Measurements from ENCODE around the gene ARHGAP8.
"Not testable (repeated sequence)": the region's sequence is repeated elsewhere in the genome, so short reads cannot be mapped to it uniquely, and the experiment has no call there.

ARHGAP8 gene

GRCh38 chr22:44739666-44740065, 12.7 kb upstream of the ARHGAP8 start:
- WGBS, result 59% methylated on average over 10 of the region's 10 CpGs
- not testable (repeated sequence) for H3K79me1 ChIP-seq (replicated peaks; ENCODE audit: low read length, poor library complexity, severe bottlenecking); DNase-seq; H2BK12ac ChIP-seq (ENCODE audit: low read length in 2 of 2); H3K14ac ChIP-seq (ENCODE audit: low read length in 2 of 2); H2BK5ac ChIP-seq (ENCODE audit: low read depth, low read length, poor library complexity, severe bottlenecking); H2BK120ac ChIP-seq (ENCODE audit: low read depth, low read length); H2BK15ac ChIP-seq (ENCODE audit: low read depth, poor library complexity, severe bottlenecking); H3K4me2 ChIP-seq (ENCODE audit: low read length, poor library complexity, severe bottlenecking); H4K91ac ChIP-seq (ENCODE audit: low read length); H3K9ac ChIP-seq (ENCODE audit: low read length); H3K9me3 ChIP-seq (ENCODE audit: control insufficient read depth, low read length); H3K4ac ChIP-seq (ENCODE audit: low read depth in 1 of 2, low read length in 2 of 2); H3K36me3 ChIP-seq (ENCODE audit: control insufficient read depth in 1 of 2, insufficient read depth in 2 of 2, low read depth in 1 of 2, low read length in 2 of 2); H2AK5ac ChIP-seq (ENCODE audit: low read length, severe bottlenecking); H3K18ac ChIP-seq (ENCODE audit: low read depth in 1 of 2, low read length in 2 of 2); H4K8ac ChIP-seq (ENCODE audit: low read length); H2AFZ ChIP-seq (ENCODE audit: low read depth, low read length); H3K23ac ChIP-seq (ENCODE audit: low read length in 2 of 2); H3K4me3 ChIP-seq (ENCODE audit: insufficient read depth in 1 of 2, low read depth in 1 of 2, low read length in 2 of 2); H3K27ac ChIP-seq (ENCODE audit: low read length, poor library complexity, severe bottlenecking)
- Histone ChIP-seq H3K27me3 (ENCODE audit: control insufficient read depth in 1 of 2, insufficient read depth in 1 of 2, low read length in 2 of 2) (peaks cover 16 to 62% of the 10 kb centered on the region in 2 experiments), H3K4me1 (ENCODE audit: control insufficient read depth, insufficient read depth, low read depth, low read length) (peaks cover 46% of the 10 kb centered on the region)

- peaks cover 16 to 68% of the 10 kb centered on the region in 2 experiments for H3K27me3 ChIP-seq (ENCODE audit: control insufficient read depth in 1 of 2, insufficient read depth in 1 of 2, low read length in 2 of 2)
- H3K23ac ChIP-seq (ENCODE audit: low read length in 2 of 2), result no peak overlapping the region
- no peak overlapping the region for H3K18ac ChIP-seq (ENCODE audit: low read depth in 1 of 2, low read length in 2 of 2)
- no peak overlapping the region for H3K9ac ChIP-seq (ENCODE audit: low read length)
- no peak for DNase-seq
- no peak overlapping the region for H3K14ac ChIP-seq (ENCODE audit: low read length in 2 of 2)
- no peak overlapping the region for H3K4me2 ChIP-seq (ENCODE audit: low read length, poor library complexity, severe bottlenecking)
- peak overlapping the region; percentile 51 for H2AK5ac ChIP-seq (ENCODE audit: low read length, severe bottlenecking)
- no peak overlapping the region for H2BK5ac ChIP-seq (ENCODE audit: low read depth, low read length, poor library complexity, severe bottlenecking)
- 76% methylated on average over 17 of the region's 17 CpGs for WGBS
- H3K36me3 ChIP-seq (ENCODE audit: control insufficient read depth in 1 of 2, insufficient read depth in 2 of 2, low read depth in 1 of 2, low read length in 2 of 2), result no peaks in the 10 kb centered on the region
- no peak overlapping the region for H3K4ac ChIP-seq (ENCODE audit: low read depth in 1 of 2, low read length in 2 of 2)
- H4K8ac ChIP-seq (ENCODE audit: low read length), result no peak overlapping the region
- no peak overlapping the region for H2BK12ac ChIP-seq (ENCODE audit: low read length in 2 of 2)
- H2BK15ac ChIP-seq (ENCODE audit: low read depth, poor library complexity, severe bottlenecking), result no peak overlapping the region
- H2BK120ac ChIP-seq (ENCODE audit: low read depth, low read length), result no peak overlapping the region
- no peaks in the 10 kb centered on the region for H3K9me3 ChIP-seq (ENCODE audit: control insufficient read depth, low read length)
- peaks cover 52% of the 10 kb centered on the region for H3K4me1 ChIP-seq (ENCODE audit: control insufficient read depth, insufficient read depth, low read depth, low read length)
- no peak overlapping the region for H3K4me3 ChIP-seq (ENCODE audit: insufficient read depth in 1 of 2, low read depth in 1 of 2, low read length in 2 of 2)
- no peak overlapping the region for H3K27ac ChIP-seq (ENCODE audit: low read length, poor library complexity, severe bottlenecking)
- H4K91ac ChIP-seq (ENCODE audit: low read length), result no peak overlapping the region
- no peak overlapping the region for H2AFZ ChIP-seq (ENCODE audit: low read depth, low read length)
- H3K79me1 ChIP-seq (replicated peaks; ENCODE audit: low read length, poor library complexity, severe bottlenecking), result peaks cover 2% of the 10 kb centered on the region
Measured at GRCh38 chr22:44740307-44740706, 12.1 kb upstream of the ARHGAP8 start.

- Histone ChIP-seq H3K14ac (ENCODE audit: low read length in 2 of 2) (no peak overlapping the region), H3K23ac (ENCODE audit: low read length in 2 of 2) (no peak overlapping the region), H2AFZ (ENCODE audit: low read depth, low read length) (no peak overlapping the region), H3K79me1 (replicated peaks; ENCODE audit: low read length, poor library complexity, severe bottlenecking) (no peaks in the 10 kb centered on the region), H4K8ac (ENCODE audit: low read length) (no peak overlapping the region), H2BK120ac (ENCODE audit: low read depth, low read length) (no peak overlapping the region), H4K91ac (ENCODE audit: low read length) (no peak overlapping the region), H3K4me2 (ENCODE audit: low read length, poor library complexity, severe bottlenecking) (no peak overlapping the region), H2BK12ac (ENCODE audit: low read length in 2 of 2) (no peak overlapping the region), H3K18ac (ENCODE audit: low read depth in 1 of 2, low read length in 2 of 2) (no peak overlapping the region), H2BK5ac (ENCODE audit: low read depth, low read length, poor library complexity, severe bottlenecking) (no peak overlapping the region), H2BK15ac (ENCODE audit: low read depth, poor library complexity, severe bottlenecking) (no peak overlapping the region), H3K4ac (ENCODE audit: low read depth in 1 of 2, low read length in 2 of 2) (no peak overlapping the region), H3K36me3 (ENCODE audit: control insufficient read depth in 1 of 2, insufficient read depth in 2 of 2, low read depth in 1 of 2, low read length in 2 of 2) (no peaks in the 10 kb centered on the region), H3K4me1 (ENCODE audit: control insufficient read depth, insufficient read depth, low read depth, low read length) (peaks cover 55% of the 10 kb centered on the region), H3K27ac (ENCODE audit: low read length, poor library complexity, severe bottlenecking) (no peak overlapping the region), H3K9ac (ENCODE audit: low read length) (no peak overlapping the region), H3K27me3 (ENCODE audit: control insufficient read depth in 1 of 2, insufficient read depth in 1 of 2, low read length in 2 of 2) (peaks cover 16 to 78% of the 10 kb centered on the region in 2 experiments), H3K9me3 (ENCODE audit: control insufficient read depth, low read length) (no peaks in the 10 kb centered on the region), H3K4me3 (ENCODE audit: insufficient read depth in 1 of 2, low read depth in 1 of 2, low read length in 2 of 2) (no peak overlapping the region), H2AK5ac (ENCODE audit: low read length, severe bottlenecking) (no peak overlapping the region)
- WGBS, result 79% methylated on average over 8 of the region's 9 CpGs
- no peak for DNase-seq
Measured at GRCh38 chr22:44741929-44742328, 10.4 kb upstream of the ARHGAP8 start.

GRCh38 chr22:44743247-44743646, 9.1 kb upstream of the ARHGAP8 start:
- H2BK12ac ChIP-seq (ENCODE audit: low read length in 2 of 2), result no peak overlapping the region
- WGBS, result 93% methylated on average over 9 of the region's 11 CpGs
- no peak overlapping the region for H2BK15ac ChIP-seq (ENCODE audit: low read depth, poor library complexity, severe bottlenecking)
- no peaks in the 10 kb centered on the region for H3K36me3 ChIP-seq (ENCODE audit: control insufficient read depth in 1 of 2, insufficient read depth in 2 of 2, low read depth in 1 of 2, low read length in 2 of 2)
- H2AK5ac ChIP-seq (ENCODE audit: low read length, severe bottlenecking), result peak overlapping the region; percentile 27
- H3K4me1 ChIP-seq (ENCODE audit: control insufficient read depth, insufficient read depth, low read depth, low read length), result peaks cover 50% of the 10 kb centered on the region
- no peak overlapping the region for H3K4me2 ChIP-seq (ENCODE audit: low read length, poor library complexity, severe bottlenecking)
- H3K4me3 ChIP-seq (ENCODE audit: insufficient read depth in 1 of 2, low read depth in 1 of 2, low read length in 2 of 2), result no peak overlapping the region
- no peak overlapping the region for H3K23ac ChIP-seq (ENCODE audit: low read length in 2 of 2)
- DNase-seq, result no peak
- no peak overlapping the region for H3K4ac ChIP-seq (ENCODE audit: low read depth in 1 of 2, low read length in 2 of 2)
- no peaks in the 10 kb centered on the region for H3K9me3 ChIP-seq (ENCODE audit: control insufficient read depth, low read length)
- no peak overlapping the region for H4K8ac ChIP-seq (ENCODE audit: low read length)
- no peak overlapping the region for H3K18ac ChIP-seq (ENCODE audit: low read depth in 1 of 2, low read length in 2 of 2)
- H3K79me1 ChIP-seq (replicated peaks; ENCODE audit: low read length, poor library complexity, severe bottlenecking), result no peaks in the 10 kb centered on the region
- no peak overlapping the region for H4K91ac ChIP-seq (ENCODE audit: low read length)
- H3K27me3 ChIP-seq (ENCODE audit: control insufficient read depth in 1 of 2, insufficient read depth in 1 of 2, low read length in 2 of 2), result peaks cover 7 to 70% of the 10 kb centered on the region in 2 experiments
- no peak overlapping the region for H2AFZ ChIP-seq (ENCODE audit: low read depth, low read length)
- H2BK120ac ChIP-seq (ENCODE audit: low read depth, low read length), result no peak overlapping the region
- no peak overlapping the region for H3K9ac ChIP-seq (ENCODE audit: low read length)
- H2BK5ac ChIP-seq (ENCODE audit: low read depth, low read length, poor library complexity, severe bottlenecking), result no peak overlapping the region
- H3K27ac ChIP-seq (ENCODE audit: low read length, poor library complexity, severe bottlenecking), result peak overlapping the region; percentile 18
- H3K14ac ChIP-seq (ENCODE audit: low read length in 2 of 2), result no peak overlapping the region

Data from mesenchymal stem cell (in vitro differentiated cells and primary cell).